ENCODE data around the gene CCT6B. TPM values are rescaled to one million over a fixed set of nuclear protein-coding genes. Genes with fewer than 3 reads are reported as not detected.

Gene CCT6B
- total and polyA plus RNA-seq, 2 of the 13 experiments (the other 11 are each of a cell fraction or from before 2014, with no cell fraction given): 0.41 to 1.4 TPM

DNA sequence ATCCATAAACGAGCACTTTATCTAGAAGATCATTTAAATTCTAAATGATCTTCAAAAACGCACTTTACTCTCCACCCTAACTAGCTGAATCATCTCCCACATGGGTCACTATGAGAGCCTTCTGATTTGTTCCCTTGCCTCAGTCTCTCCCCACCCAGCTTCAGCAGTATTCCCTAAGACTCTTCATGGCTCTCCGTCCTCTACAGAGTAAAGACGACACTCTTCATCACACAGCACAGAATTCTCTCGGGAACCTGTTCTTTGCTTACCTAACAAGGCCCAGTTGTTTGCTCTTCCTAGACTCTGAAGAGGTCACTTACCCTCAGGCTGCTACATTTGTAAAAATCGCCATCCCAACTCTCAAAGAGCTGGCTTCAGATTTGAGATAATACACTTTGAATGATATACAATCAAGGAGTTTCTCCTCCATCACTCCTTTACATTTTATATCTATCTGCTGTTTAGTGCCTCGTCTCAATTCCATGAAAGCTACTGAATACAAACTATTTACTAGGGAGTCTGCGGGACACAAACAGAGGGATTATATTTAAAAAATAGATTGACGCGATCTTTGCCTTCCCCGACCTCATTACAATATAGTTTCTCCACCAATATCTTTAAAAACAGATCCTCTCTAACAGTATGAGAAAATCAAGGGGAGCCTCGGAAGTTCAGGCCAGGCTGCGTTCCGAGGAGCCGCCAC is 18.5 kb upstream of the CCT6B start:
- FAIRE-seq (no peak), DNase-seq (ENCODE audit: low spot score) (peak; percentile 15), ATAC-seq (0 out of 3 replicates have a peak, but pooled peaks have one; percentile 13)
- ChIA-PET CTCF (ENCODE audit: low intra/inter-chr PET ratio, low total read pairs) (no interaction called here), POLR2A (interaction anchor here (1.0 to 3.2 kb wide), 5 partner anchors 16 to 110 kb away, joined by 3 to 14 read pairs (median 10); partner anchors contain the start of genes CCT6B and ZNF830)
- H3K27me3 ChIP-seq (ENCODE audit: control insufficient read depth in 1 of 2, insufficient read depth in 2 of 2, low read length in 2 of 2): no peaks in the 10 kb centered on the region
- peak overlapping the region; percentile 99 for H3K9ac ChIP-seq (ENCODE audit: insufficient read depth, low read depth, low read length)
- BruUV-seq (replicated peaks): TSS peak; percentile 91
- peak overlapping the region; percentile 73 to 87 (median 86) for H3K4me3 ChIP-seq (replicated peaks in 1 of 3; ENCODE audit: insufficient read depth in 1 of 3, low read depth in 2 of 3, low read length in 3 of 3)
- H3K79me2 ChIP-seq (ENCODE audit: insufficient read depth, low read length): peaks cover 32% of the 10 kb centered on the region
- in situ Hi-C loops (cut with HindIII; ENCODE audit: extremely low pct_ligation_motif_present, low pct_unique_long_range_greater_than_20kb) (no loop called here), intact Hi-C loops (cut with micrococcal nuclease; ENCODE audit: unreplicated experiment) (loop anchor here (2.0 to 5.0 kb wide), 2 partner anchors 19 to 558 kb away; partner anchors contain the start of genes CCT6B and ZNF830)
- TF ChIP-seq, protein P1, sequence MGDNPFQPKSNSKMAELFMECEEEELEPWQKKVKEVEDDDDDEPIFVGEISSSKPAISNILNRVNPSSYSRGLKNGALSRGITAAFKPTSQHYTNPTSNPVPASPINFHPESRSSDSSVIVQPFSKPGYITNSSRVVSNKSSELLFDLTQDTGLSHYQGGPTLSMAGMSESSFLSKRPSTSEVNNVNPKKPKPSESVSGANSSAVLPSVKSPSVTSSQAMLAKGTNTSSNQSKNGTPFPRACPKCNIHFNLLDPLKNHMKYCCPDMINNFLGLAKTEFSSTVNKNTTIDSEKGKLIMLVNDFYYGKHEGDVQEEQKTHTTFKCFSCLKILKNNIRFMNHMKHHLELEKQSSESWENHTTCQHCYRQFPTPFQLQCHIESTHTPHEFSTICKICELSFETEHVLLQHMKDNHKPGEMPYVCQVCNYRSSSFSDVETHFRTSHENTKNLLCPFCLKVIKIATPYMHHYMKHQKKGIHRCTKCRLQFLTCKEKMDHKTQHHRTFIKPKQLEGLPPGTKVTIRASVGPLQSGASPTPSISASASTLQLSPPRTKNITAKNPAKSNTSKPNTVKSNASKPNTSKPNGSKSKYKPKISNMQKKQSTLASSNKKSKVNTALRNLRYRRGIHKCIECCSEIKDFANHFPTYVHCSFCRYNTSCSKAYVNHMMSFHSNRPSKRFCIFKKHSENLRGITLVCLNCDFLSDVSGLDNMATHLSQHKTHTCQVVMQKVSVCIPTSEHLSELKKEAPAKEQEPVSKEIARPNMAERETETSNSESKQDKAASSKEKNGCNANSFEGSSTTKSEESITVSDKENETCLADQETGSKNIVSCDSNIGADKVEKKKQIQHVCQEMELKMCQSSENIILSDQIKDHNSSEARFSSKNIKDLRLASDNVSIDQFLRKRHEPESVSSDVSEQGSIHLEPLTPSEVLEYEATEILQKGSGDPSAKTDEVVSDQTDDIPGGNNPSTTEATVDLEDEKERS (CRISPR knock-in tag; IDR thresholded peaks at IDR 0.05): 0 out of 2 replicates have a peak, but pooled peaks have one; percentile 11
- no peak for TF ChIP-seq FOXA1 (IDR thresholded peaks at IDR 0.05)
- peak; percentile 11; the same call in 1 of the 2 replicates for TF ChIP-seq FOXA1 (CRISPR knock-in tag; IDR thresholded peaks at IDR 0.05)
- TF ChIP-seq SSRP1 (CRISPR knock-in tag; IDR thresholded peaks at IDR 0.05): 0 out of 2 replicates have a peak, but pooled peaks have one; percentile 38
- no peak for TF ChIP-seq CREB1 (IDR thresholded peaks at IDR 0.05)
- TF ChIP-seq CREB1 (CRISPR knock-in tag; IDR thresholded peaks at IDR 0.05): peak; percentile 14; the same call in 1 of the 2 replicates
- TF ChIP-seq, protein P2, sequence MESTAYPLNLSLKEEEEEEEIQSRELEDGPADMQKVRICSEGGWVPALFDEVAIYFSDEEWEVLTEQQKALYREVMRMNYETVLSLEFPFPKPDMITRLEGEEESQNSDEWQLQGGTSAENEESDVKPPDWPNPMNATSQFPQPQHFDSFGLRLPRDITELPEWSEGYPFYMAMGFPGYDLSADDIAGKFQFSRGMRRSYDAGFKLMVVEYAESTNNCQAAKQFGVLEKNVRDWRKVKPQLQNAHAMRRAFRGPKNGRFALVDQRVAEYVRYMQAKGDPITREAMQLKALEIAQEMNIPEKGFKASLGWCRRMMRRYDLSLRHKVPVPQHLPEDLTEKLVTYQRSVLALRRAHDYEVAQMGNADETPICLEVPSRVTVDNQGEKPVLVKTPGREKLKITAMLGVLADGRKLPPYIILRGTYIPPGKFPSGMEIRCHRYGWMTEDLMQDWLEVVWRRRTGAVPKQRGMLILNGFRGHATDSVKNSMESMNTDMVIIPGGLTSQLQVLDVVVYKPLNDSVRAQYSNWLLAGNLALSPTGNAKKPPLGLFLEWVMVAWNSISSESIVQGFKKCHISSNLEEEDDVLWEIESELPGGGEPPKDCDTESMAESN (CRISPR knock-in tag; conservative IDR thresholded peaks at IDR 0.05): peak; percentile 93
- peak; percentile 5 for TF ChIP-seq ASH2L (IDR thresholded peaks at IDR 0.05; ENCODE audit: insufficient read length, low read depth, low read length)
- no peak for TF ChIP-seq CCDC6 (CRISPR knock-in tag; IDR thresholded peaks at IDR 0.05)
- TF ChIP-seq AGO1 (IDR thresholded peaks at IDR 0.05; ENCODE audit: low read depth, low read length, poor library complexity, severe bottlenecking): no peak
- no peak for TF ChIP-seq ZNF136 (CRISPR knock-in tag; IDR thresholded peaks at IDR 0.05; ENCODE audit: low read depth)
- peak; percentile 27; the same call in 1 of the 2 replicates for TF ChIP-seq CREM (IDR thresholded peaks at IDR 0.05)
- TF ChIP-seq CREM (CRISPR knock-in tag; IDR thresholded peaks at IDR 0.05): no peak
- peak; percentile 60; the same call in 1 of the 2 replicates for TF ChIP-seq ZNF205 (CRISPR knock-in tag; IDR thresholded peaks at IDR 0.05)
- TF ChIP-seq ZNF747 (CRISPR knock-in tag; IDR thresholded peaks at IDR 0.05; ENCODE audit: borderline replicate concordance): no peak
- no peaks in the 10 kb centered on the region; the same call in 1 of the 2 replicates for H4K20me1 ChIP-seq (ENCODE audit: insufficient read depth, low read length)
- peaks cover 2 to 18% of the 10 kb centered on the region in 2 experiments; a peak in 4 of 5 replicates for H3K36me3 ChIP-seq (replicated peaks in 1 of 2; ENCODE audit: control insufficient read depth in 1 of 2, insufficient read depth in 2 of 2, low read length in 2 of 2)
- 36% methylated on average over 15 of the region's 15 CpGs for WGBS (ENCODE audit: low lambda C conversion rate)
- H3K27ac ChIP-seq (ENCODE audit: extremely low read length, insufficient read depth, low read length): peak overlapping the region; percentile 98
- peak overlapping the region; percentile 85 for H3K4me2 ChIP-seq (ENCODE audit: low read depth, low read length)
- H2AFZ ChIP-seq (ENCODE audit: low read length): no peak overlapping the region
- H3K9me3 ChIP-seq (ENCODE audit: low read length): no peaks in the 10 kb centered on the region
- peaks cover 44% of the 10 kb centered on the region for H3K4me1 ChIP-seq (ENCODE audit: insufficient read depth, low read length)
